Measurements from ENCODE around the gene PDYN.

The PDYN gene

GRCh38 chr20:1946442-1946761 is 47.5 kb downstream of the PDYN start:
- TF ChIP-seq CTCF (IDR thresholded peaks at IDR 0.05), result no peak
- H3K4me3 ChIP-seq, result peak overlapping the region; percentile 32
- no peak overlapping the region for H3K27ac ChIP-seq
- DNase-seq (ENCODE audit: low spot score), result no peak

GRCh38 chr20:1945660-1946059 is 48.2 kb downstream of the PDYN start:
- TF ChIP-seq CTCF (IDR thresholded peaks at IDR 0.05), result no peak
- Histone ChIP-seq H3K27ac (peak overlapping the region in 1 of 2 donors; percentile 73), H3K4me3 (no peak overlapping the region)
- no peak for DNase-seq (ENCODE audit: low spot score)

- peak overlapping the region in 1 of 2 donors; percentile 79 for H3K27ac ChIP-seq
- no peak overlapping the region for H3K4me3 ChIP-seq
- peak; percentile 83 for DNase-seq (ENCODE audit: low spot score)
- no peak for TF ChIP-seq CTCF (IDR thresholded peaks at IDR 0.05)
These were observed 48.7 kb downstream of the PDYN start for GRCh38 chr20:1945134-1945618.

- TF ChIP-seq CTCF (IDR thresholded peaks at IDR 0.05), result no peak
- DNase-seq (ENCODE audit: low spot score), result no peak
- H3K27ac ChIP-seq, result peak overlapping the region in 1 of 2 donors; percentile 79
- H3K4me3 ChIP-seq, result no peak overlapping the region
These were observed 49.3 kb downstream of the PDYN start for GRCh38 chr20:1944345-1945091.

- no peak for TF ChIP-seq CTCF (IDR thresholded peaks at IDR 0.05)
- Histone ChIP-seq H3K4me3 (no peak overlapping the region), H3K27ac (peak overlapping the region in 1 of 2 donors; percentile 54)
- DNase-seq (ENCODE audit: low spot score), result no peak
These were observed 50.4 kb downstream of the PDYN start for GRCh38 chr20:1943275-1944002.

- Histone ChIP-seq H3K27ac (no peak overlapping the region), H3K4me3 (no peak overlapping the region)
- DNase-seq (ENCODE audit: low spot score), result no peak
- TF ChIP-seq CTCF (IDR thresholded peaks at IDR 0.05), result no peak
These were observed 51.2 kb downstream of the PDYN start for GRCh38 chr20:1942486-1943274.

Measured in coronary artery (tissue), 2 donors.